ENCODE measurements around the gene FNBP1. TPM values are rescaled to one million over a fixed set of nuclear protein-coding genes. Genes with fewer than 3 reads are reported as not detected.

Gene FNBP1
- total RNA-seq, 1 experiment from 2014 or later: 43.6 TPM

DNA sequence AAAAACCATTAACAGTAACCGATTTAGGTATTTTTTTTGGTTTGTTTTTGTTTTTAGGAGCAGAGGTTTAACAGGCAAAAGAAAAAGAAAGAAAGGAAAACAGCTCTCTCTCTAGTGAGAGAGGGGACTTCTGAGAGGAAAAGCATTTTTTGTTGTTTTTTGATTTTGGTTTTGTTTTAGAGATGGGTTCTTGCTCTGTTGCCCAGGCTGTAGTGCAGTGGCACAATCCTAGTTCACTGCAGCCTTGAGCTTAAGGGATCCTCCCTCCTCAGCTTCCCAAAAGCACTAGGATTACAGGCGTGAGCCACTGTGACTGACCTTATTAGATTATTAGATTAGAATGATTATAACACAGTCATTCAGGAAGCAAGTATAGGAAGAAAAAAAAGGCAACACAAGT, 197.6 kb downstream of the FNBP1 start (continued):
- TF ChIP-seq, protein P1, sequence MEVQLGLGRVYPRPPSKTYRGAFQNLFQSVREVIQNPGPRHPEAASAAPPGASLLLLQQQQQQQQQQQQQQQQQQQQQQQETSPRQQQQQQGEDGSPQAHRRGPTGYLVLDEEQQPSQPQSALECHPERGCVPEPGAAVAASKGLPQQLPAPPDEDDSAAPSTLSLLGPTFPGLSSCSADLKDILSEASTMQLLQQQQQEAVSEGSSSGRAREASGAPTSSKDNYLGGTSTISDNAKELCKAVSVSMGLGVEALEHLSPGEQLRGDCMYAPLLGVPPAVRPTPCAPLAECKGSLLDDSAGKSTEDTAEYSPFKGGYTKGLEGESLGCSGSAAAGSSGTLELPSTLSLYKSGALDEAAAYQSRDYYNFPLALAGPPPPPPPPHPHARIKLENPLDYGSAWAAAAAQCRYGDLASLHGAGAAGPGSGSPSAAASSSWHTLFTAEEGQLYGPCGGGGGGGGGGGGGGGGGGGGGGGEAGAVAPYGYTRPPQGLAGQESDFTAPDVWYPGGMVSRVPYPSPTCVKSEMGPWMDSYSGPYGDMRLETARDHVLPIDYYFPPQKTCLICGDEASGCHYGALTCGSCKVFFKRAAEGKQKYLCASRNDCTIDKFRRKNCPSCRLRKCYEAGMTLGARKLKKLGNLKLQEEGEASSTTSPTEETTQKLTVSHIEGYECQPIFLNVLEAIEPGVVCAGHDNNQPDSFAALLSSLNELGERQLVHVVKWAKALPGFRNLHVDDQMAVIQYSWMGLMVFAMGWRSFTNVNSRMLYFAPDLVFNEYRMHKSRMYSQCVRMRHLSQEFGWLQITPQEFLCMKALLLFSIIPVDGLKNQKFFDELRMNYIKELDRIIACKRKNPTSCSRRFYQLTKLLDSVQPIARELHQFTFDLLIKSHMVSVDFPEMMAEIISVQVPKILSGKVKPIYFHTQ (CRISPR knock-in tag; IDR thresholded peaks at IDR 0.05): no peak
- TF ChIP-seq ZNF416 (CRISPR knock-in tag; IDR thresholded peaks at IDR 0.05): no peak
- TF ChIP-seq, protein P2, sequence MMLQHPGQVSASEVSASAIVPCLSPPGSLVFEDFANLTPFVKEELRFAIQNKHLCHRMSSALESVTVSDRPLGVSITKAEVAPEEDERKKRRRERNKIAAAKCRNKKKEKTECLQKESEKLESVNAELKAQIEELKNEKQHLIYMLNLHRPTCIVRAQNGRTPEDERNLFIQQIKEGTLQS (CRISPR knock-in tag; conservative IDR thresholded peaks at IDR 0.05): no peak

DNA sequence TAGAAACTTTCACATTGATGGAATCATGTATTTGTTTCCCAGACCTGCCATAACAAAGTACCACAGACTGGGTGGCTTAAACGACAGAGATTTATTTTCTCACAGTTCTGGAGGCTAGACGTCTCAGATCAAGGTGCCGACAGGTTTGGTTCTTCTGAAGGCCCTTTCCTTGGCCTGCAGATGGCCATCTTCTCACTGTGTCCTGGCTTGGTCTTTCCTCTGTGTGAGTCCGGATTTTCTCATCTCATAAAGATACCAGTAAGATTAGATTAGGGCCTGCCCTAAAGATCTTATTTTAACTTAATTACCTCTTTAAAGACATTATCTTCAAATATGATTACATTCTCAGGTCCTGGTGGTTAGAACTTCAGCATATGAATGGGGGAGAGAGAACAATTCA, 201.9 kb downstream of the FNBP1 start:
- POLR2A ChIA-PET: no interaction called here
- CTCF ChIA-PET: interaction anchor here (0.8 kb wide), 1 partner anchor 114 kb away, joined by 3 read pairs; no protein-coding TSS in a partner anchor
- Mint-ChIP-seq H3K4me1 (peaks cover 53% of the 10 kb centered on the region), H3K4me3 (no peak overlapping the region), H3K27me3 (ENCODE audit: low read depth) (no peaks in the 10 kb centered on the region), H3K27ac (no peak overlapping the region), H3K9me3 (no peaks in the 10 kb centered on the region), H3K36me3 (no peaks in the 10 kb centered on the region)
- ATAC-seq (no peak), DNase-seq (ENCODE audit: low spot score) (no peak)
- TF ChIP-seq JUN (CRISPR knock-in tag; IDR thresholded peaks at IDR 0.05) (no peak), SP1 (CRISPR knock-in tag; conservative IDR thresholded peaks at IDR 0.05) (no peak), ZNF416 (CRISPR knock-in tag; IDR thresholded peaks at IDR 0.05) (no peak), ESRRA (CRISPR knock-in tag; IDR thresholded peaks at IDR 0.05; ENCODE audit: borderline replicate concordance) (no peak), EMX1 (CRISPR knock-in tag; IDR thresholded peaks at IDR 0.05) (no peak), HMGA2 (CRISPR knock-in tag; IDR thresholded peaks at IDR 0.05) (no peak), NFYB (CRISPR knock-in tag; conservative IDR thresholded peaks at IDR 0.05; ENCODE audit: low read depth) (no peak), TEAD4 (CRISPR knock-in tag; IDR thresholded peaks at IDR 0.05) (no peak), ZNF138 (CRISPR knock-in tag; conservative IDR thresholded peaks at IDR 0.05) (no peak)
- TF ChIP-seq, protein P3, sequence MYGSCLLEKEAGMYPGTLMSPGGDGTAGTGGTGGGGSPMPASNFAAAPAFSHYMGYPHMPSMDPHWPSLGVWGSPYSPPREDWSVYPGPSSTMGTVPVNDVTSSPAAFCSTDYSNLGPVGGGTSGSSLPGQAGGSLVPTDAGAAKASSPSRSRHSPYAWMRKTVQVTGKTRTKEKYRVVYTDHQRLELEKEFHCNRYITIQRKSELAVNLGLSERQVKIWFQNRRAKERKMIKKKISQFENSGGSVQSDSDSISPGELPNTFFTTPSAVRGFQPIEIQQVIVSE (CRISPR knock-in tag; IDR thresholded peaks at IDR 0.05; ENCODE audit: borderline replicate concordance): no peak
- TF ChIP-seq, protein P1 (CRISPR knock-in tag; IDR thresholded peaks at IDR 0.05): no peak
- TF ChIP-seq, protein P4, sequence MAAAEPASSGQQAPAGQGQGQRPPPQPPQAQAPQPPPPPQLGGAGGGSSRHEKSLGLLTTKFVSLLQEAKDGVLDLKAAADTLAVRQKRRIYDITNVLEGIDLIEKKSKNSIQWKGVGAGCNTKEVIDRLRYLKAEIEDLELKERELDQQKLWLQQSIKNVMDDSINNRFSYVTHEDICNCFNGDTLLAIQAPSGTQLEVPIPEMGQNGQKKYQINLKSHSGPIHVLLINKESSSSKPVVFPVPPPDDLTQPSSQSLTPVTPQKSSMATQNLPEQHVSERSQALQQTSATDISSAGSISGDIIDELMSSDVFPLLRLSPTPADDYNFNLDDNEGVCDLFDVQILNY (CRISPR knock-in tag; IDR thresholded peaks at IDR 0.05): no peak
- TF ChIP-seq, protein P5, sequence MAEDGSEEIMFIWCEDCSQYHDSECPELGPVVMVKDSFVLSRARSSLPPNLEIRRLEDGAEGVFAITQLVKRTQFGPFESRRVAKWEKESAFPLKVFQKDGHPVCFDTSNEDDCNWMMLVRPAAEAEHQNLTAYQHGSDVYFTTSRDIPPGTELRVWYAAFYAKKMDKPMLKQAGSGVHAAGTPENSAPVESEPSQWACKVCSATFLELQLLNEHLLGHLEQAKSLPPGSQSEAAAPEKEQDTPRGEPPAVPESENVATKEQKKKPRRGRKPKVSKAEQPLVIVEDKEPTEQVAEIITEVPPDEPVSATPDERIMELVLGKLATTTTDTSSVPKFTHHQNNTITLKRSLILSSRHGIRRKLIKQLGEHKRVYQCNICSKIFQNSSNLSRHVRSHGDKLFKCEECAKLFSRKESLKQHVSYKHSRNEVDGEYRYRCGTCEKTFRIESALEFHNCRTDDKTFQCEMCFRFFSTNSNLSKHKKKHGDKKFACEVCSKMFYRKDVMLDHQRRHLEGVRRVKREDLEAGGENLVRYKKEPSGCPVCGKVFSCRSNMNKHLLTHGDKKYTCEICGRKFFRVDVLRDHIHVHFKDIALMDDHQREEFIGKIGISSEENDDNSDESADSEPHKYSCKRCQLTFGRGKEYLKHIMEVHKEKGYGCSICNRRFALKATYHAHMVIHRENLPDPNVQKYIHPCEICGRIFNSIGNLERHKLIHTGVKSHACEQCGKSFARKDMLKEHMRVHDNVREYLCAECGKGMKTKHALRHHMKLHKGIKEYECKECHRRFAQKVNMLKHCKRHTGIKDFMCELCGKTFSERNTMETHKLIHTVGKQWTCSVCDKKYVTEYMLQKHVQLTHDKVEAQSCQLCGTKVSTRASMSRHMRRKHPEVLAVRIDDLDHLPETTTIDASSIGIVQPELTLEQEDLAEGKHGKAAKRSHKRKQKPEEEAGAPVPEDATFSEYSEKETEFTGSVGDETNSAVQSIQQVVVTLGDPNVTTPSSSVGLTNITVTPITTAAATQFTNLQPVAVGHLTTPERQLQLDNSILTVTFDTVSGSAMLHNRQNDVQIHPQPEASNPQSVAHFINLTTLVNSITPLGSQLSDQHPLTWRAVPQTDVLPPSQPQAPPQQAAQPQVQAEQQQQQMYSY (CRISPR knock-in tag; IDR thresholded peaks at IDR 0.05): no peak
- TF ChIP-seq, protein P6, sequence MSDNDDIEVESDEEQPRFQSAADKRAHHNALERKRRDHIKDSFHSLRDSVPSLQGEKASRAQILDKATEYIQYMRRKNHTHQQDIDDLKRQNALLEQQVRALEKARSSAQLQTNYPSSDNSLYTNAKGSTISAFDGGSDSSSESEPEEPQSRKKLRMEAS (CRISPR knock-in tag; IDR thresholded peaks at IDR 0.05): no peak
- TF ChIP-seq, protein P7, sequence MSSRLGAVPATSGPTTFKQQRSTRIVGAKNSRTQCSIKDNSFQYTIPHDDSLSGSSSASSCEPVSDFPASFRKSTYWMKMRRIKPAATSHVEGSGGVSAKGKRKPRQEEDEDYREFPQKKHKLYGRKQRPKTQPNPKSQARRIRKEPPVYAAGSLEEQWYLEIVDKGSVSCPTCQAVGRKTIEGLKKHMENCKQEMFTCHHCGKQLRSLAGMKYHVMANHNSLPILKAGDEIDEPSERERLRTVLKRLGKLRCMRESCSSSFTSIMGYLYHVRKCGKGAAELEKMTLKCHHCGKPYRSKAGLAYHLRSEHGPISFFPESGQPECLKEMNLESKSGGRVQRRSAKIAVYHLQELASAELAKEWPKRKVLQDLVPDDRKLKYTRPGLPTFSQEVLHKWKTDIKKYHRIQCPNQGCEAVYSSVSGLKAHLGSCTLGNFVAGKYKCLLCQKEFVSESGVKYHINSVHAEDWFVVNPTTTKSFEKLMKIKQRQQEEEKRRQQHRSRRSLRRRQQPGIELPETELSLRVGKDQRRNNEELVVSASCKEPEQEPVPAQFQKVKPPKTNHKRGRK (CRISPR knock-in tag; IDR thresholded peaks at IDR 0.05; ENCODE audit: borderline replicate concordance): no peak
- TF ChIP-seq, protein P8, sequence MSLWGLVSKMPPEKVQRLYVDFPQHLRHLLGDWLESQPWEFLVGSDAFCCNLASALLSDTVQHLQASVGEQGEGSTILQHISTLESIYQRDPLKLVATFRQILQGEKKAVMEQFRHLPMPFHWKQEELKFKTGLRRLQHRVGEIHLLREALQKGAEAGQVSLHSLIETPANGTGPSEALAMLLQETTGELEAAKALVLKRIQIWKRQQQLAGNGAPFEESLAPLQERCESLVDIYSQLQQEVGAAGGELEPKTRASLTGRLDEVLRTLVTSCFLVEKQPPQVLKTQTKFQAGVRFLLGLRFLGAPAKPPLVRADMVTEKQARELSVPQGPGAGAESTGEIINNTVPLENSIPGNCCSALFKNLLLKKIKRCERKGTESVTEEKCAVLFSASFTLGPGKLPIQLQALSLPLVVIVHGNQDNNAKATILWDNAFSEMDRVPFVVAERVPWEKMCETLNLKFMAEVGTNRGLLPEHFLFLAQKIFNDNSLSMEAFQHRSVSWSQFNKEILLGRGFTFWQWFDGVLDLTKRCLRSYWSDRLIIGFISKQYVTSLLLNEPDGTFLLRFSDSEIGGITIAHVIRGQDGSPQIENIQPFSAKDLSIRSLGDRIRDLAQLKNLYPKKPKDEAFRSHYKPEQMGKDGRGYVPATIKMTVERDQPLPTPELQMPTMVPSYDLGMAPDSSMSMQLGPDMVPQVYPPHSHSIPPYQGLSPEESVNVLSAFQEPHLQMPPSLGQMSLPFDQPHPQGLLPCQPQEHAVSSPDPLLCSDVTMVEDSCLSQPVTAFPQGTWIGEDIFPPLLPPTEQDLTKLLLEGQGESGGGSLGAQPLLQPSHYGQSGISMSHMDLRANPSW (CRISPR knock-in tag; conservative IDR thresholded peaks at IDR 0.05; ENCODE audit: low read depth): no peak
- TF ChIP-seq, protein P9, sequence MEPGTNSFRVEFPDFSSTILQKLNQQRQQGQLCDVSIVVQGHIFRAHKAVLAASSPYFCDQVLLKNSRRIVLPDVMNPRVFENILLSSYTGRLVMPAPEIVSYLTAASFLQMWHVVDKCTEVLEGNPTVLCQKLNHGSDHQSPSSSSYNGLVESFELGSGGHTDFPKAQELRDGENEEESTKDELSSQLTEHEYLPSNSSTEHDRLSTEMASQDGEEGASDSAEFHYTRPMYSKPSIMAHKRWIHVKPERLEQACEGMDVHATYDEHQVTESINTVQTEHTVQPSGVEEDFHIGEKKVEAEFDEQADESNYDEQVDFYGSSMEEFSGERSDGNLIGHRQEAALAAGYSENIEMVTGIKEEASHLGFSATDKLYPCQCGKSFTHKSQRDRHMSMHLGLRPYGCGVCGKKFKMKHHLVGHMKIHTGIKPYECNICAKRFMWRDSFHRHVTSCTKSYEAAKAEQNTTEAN (CRISPR knock-in tag; IDR thresholded peaks at IDR 0.05): no peak
